ENCODE measurements around the gene UBC.
A peak's percentile ranks its signal among the peaks of the same experiment; 100 is the strongest.

Gene UBC

GRCh38 chr12:124864326-124864752 lies 50.1 kb downstream of the UBC start:
- Histone ChIP-seq H3K27me3 (ENCODE audit: insufficient read depth, low read length, poor library complexity, severe bottlenecking) (no peaks in the 10 kb centered on the region), H3K36me3 (ENCODE audit: insufficient read depth, low read length) (no peaks in the 10 kb centered on the region), H3K4me3 (ENCODE audit: low read length, poor library complexity, severe bottlenecking) (peak overlapping the region; percentile 81), H3F3A (ENCODE audit: low read depth) (no peaks in the 10 kb centered on the region), H2AFZ (ENCODE audit: low read length) (peak overlapping the region; percentile 83), H3K9me2 (replicated peaks; ENCODE audit: low read depth, low read length) (no peaks in the 10 kb centered on the region), H3K4me2 (ENCODE audit: low read depth, low read length, poor library complexity, severe bottlenecking) (peak overlapping the region; percentile 82), H4K20me1 (ENCODE audit: insufficient read depth, low read length, poor library complexity, severe bottlenecking) (no peaks in the 10 kb centered on the region), H3K79me2 (ENCODE audit: insufficient read depth, low read length) (peaks cover 9% of the 10 kb centered on the region; the same call in 1 of the 2 replicates), H3K9me3 (ENCODE audit: insufficient read depth, low read depth, low read length) (no peaks in the 10 kb centered on the region), H3K4me1 (ENCODE audit: insufficient read depth, low read length, poor library complexity, severe bottlenecking) (peaks cover 43% of the 10 kb centered on the region), H3K9ac (ENCODE audit: low read depth, low read length, poor library complexity, severe bottlenecking) (peak overlapping the region; percentile 87)
- no peak for TF ChIP-seq EZH2phosphoT487 (IDR thresholded peaks at IDR 0.05; ENCODE audit: borderline replicate concordance)
- no peak for TF ChIP-seq CTCF (conservative IDR thresholded peaks at IDR 0.05; ENCODE audit: low read length)

GRCh38 chr12:124863416-124864325 lies 50.8 kb downstream of the UBC start, which contains the start of gene SCARB1:
Gene SCARB1 (minus strand): TSS chr12:124863864. CDS start chr12:124863720, 144 bp downstream.
- Histone ChIP-seq H3K4me2 (ENCODE audit: low read depth, low read length, poor library complexity, severe bottlenecking) (peak within 1 kb of the TSS; percentile 89), H3K36me3 (ENCODE audit: insufficient read depth, low read length) (no peaks in the 10 kb centered on the region), H3F3A (ENCODE audit: low read depth) (no peaks in the 10 kb centered on the region), H3K79me2 (ENCODE audit: insufficient read depth, low read length) (peaks cover 9% of the 10 kb centered on the region; the same call in 1 of the 2 replicates), H3K27me3 (ENCODE audit: insufficient read depth, low read length, poor library complexity, severe bottlenecking) (no peaks in the 10 kb centered on the region), H3K9me2 (replicated peaks; ENCODE audit: low read depth, low read length) (no peaks in the 10 kb centered on the region), H4K20me1 (ENCODE audit: insufficient read depth, low read length, poor library complexity, severe bottlenecking) (no peaks in the 10 kb centered on the region), H3K4me1 (ENCODE audit: insufficient read depth, low read length, poor library complexity, severe bottlenecking) (peaks cover 40% of the 10 kb centered on the region), H3K4me3 (ENCODE audit: low read length, poor library complexity, severe bottlenecking) (peak within 1 kb of the TSS; percentile 81), H3K9me3 (ENCODE audit: insufficient read depth, low read depth, low read length) (no peaks in the 10 kb centered on the region), H3K9ac (ENCODE audit: low read depth, low read length, poor library complexity, severe bottlenecking) (peak within 1 kb of the TSS; percentile 87), H2AFZ (ENCODE audit: low read length) (peak within 1 kb of the TSS; percentile 91)
- TF ChIP-seq CTCF (conservative IDR thresholded peaks at IDR 0.05; ENCODE audit: low read length) (no peak), EZH2phosphoT487 (IDR thresholded peaks at IDR 0.05; ENCODE audit: borderline replicate concordance) (no peak)

GRCh38 chr12:124862768-124863415 lies 51.6 kb downstream of the UBC start:
- Histone ChIP-seq H3K9ac (ENCODE audit: low read depth, low read length, poor library complexity, severe bottlenecking) (peak overlapping the region; percentile 87), H3K79me2 (ENCODE audit: insufficient read depth, low read length) (peaks cover 9% of the 10 kb centered on the region; the same call in 1 of the 2 replicates), H3K4me3 (ENCODE audit: low read length, poor library complexity, severe bottlenecking) (peak overlapping the region; percentile 81), H3K27me3 (ENCODE audit: insufficient read depth, low read length, poor library complexity, severe bottlenecking) (no peaks in the 10 kb centered on the region), H3K36me3 (ENCODE audit: insufficient read depth, low read length) (no peaks in the 10 kb centered on the region), H3K4me1 (ENCODE audit: insufficient read depth, low read length, poor library complexity, severe bottlenecking) (peaks cover 36% of the 10 kb centered on the region), H4K20me1 (ENCODE audit: insufficient read depth, low read length, poor library complexity, severe bottlenecking) (no peaks in the 10 kb centered on the region), H3K9me3 (ENCODE audit: insufficient read depth, low read depth, low read length) (no peaks in the 10 kb centered on the region), H2AFZ (ENCODE audit: low read length) (peak overlapping the region; percentile 91), H3K4me2 (ENCODE audit: low read depth, low read length, poor library complexity, severe bottlenecking) (peak overlapping the region; percentile 89), H3K9me2 (replicated peaks; ENCODE audit: low read depth, low read length) (no peaks in the 10 kb centered on the region), H3F3A (ENCODE audit: low read depth) (no peaks in the 10 kb centered on the region)
- TF ChIP-seq EZH2phosphoT487 (IDR thresholded peaks at IDR 0.05; ENCODE audit: borderline replicate concordance) (no peak), CTCF (conservative IDR thresholded peaks at IDR 0.05; ENCODE audit: low read length) (no peak)

Measured in Loucy (cell line).